WTC11 (cell line): ENCODE results near the gene NPAS3. TPM values are rescaled to one million over a fixed set of nuclear protein-coding genes. Genes with fewer than 3 reads are reported as not detected.

ENCODE experiments used
- ATAC-seq: fragments of 200-7000 bp; cut with Tn5 transposase; 2 replicates; pipeline ENCODE4 v1.10.0; 2021; ENCODE audit warnings: mild to moderate bottlenecking, moderate library complexity
- CTCF ChIA-PET: fragments of 300-600 bp; sonication (Branson Sonifier 250); formaldehyde crosslinking; loops from one replicate; lab custom pipeline; 2021; ENCODE audit warnings: antibody characterized with exemption; lab: Charles Lee
- POLR2A ChIA-PET: fragments of 350-600 bp; sonication (Branson Sonifier 250); formaldehyde crosslinking; loops from one replicate; lab custom pipeline; 2021; ENCODE audit warnings: antibody characterized with exemption; lab: Charles Lee
- DNase-seq: peaks from one replicate; pipeline ENCODE4 v3.0.0; 2021; ENCODE audit warnings: low spot score
- H3K27ac Mint-ChIP-seq: 2 replicates; pipeline ENCODE4 v1.8.0; 2021; ENCODE audit warnings: mixed read lengths
- H3K27me3 Mint-ChIP-seq: 2 replicates; pipeline ENCODE4 v1.8.0; 2021; ENCODE audit warnings: low read depth, mild to moderate bottlenecking, moderate library complexity, mixed read lengths
- H3K36me3 Mint-ChIP-seq: 2 replicates; pipeline ENCODE4 v1.8.0; 2021; ENCODE audit warnings: mixed read lengths
- H3K4me1 Mint-ChIP-seq: 2 replicates; pipeline ENCODE4 v1.8.0; 2022; ENCODE audit warnings: mixed read lengths
- H3K4me3 Mint-ChIP-seq: 2 replicates; pipeline ENCODE4 v1.8.0; 2021; ENCODE audit warnings: mild to moderate bottlenecking, moderate library complexity, mixed read lengths
- H3K9me3 Mint-ChIP-seq: 2 replicates; pipeline ENCODE4 v1.8.0; 2021; ENCODE audit warnings: mixed read lengths
- ATF1 ChIP-seq: sonication (generic); formaldehyde crosslinking; IDR thresholded peaks from 2 replicates; pipeline ENCODE4 v1.8.1; 2023; ENCODE audit warnings: mild to moderate bottlenecking, moderate library complexity, missing genetic modification reagents
- ATF3 ChIP-seq: sonication (generic); formaldehyde crosslinking; conservative IDR thresholded peaks from 2 replicates; pipeline ENCODE4 v1.8.1; 2022; ENCODE audit warnings: mild to moderate bottlenecking, missing genetic modification reagents
- CREB1 ChIP-seq: sonication (generic); formaldehyde crosslinking; IDR thresholded peaks from 2 replicates; pipeline ENCODE4 v1.8.0; 2023; ENCODE audit warnings: mild to moderate bottlenecking, missing genetic modification reagents
- FOXJ3 ChIP-seq: sonication (generic); formaldehyde crosslinking; IDR thresholded peaks from 2 replicates; pipeline ENCODE4 v1.9.0; 2021; ENCODE audit warnings: missing genetic modification reagents, mild to moderate bottlenecking, borderline replicate concordance
- GABPB1 ChIP-seq: sonication (generic); formaldehyde crosslinking; IDR thresholded peaks from 2 replicates; pipeline ENCODE4 v1.8.1; 2023; ENCODE audit warnings: mild to moderate bottlenecking, missing genetic modification reagents
- JUN ChIP-seq: sonication (generic); formaldehyde crosslinking; IDR thresholded peaks from 2 replicates; pipeline ENCODE4 v1.8.0; 2023; ENCODE audit warnings: mild to moderate bottlenecking, missing genetic modification reagents
- SOX15 ChIP-seq: fragments of 250-450 bp; sonication (Bioruptor Pico); IDR thresholded peaks from 2 replicates; pipeline ENCODE4 v1.9.0; 2021; ENCODE audit warnings: mild to moderate bottlenecking
- SP1 ChIP-seq: sonication (generic); formaldehyde crosslinking; conservative IDR thresholded peaks from 2 replicates; pipeline ENCODE4 v1.8.1; 2022; ENCODE audit warnings: missing genetic modification reagents
- TP53 ChIP-seq: sonication (generic); formaldehyde crosslinking; IDR thresholded peaks from 2 replicates; pipeline ENCODE4 v1.8.1; 2023; ENCODE audit warnings: mild to moderate bottlenecking, missing genetic modification reagents
- ZNF138 ChIP-seq: sonication (generic); formaldehyde crosslinking; conservative IDR thresholded peaks from 2 replicates; pipeline ENCODE4 v1.8.1; 2022; ENCODE audit warnings: mild to moderate bottlenecking, moderate library complexity, missing genetic modification reagents
- ZNF232 ChIP-seq: sonication (generic); formaldehyde crosslinking; IDR thresholded peaks from 2 replicates; pipeline ENCODE4 v1.8.0; 2022; ENCODE audit warnings: mild to moderate bottlenecking, missing genetic modification reagents
- ZNF263 ChIP-seq: sonication (generic); formaldehyde crosslinking; IDR thresholded peaks from 2 replicates; pipeline ENCODE4 v1.8.1; 2022; ENCODE audit warnings: low read depth, mild to moderate bottlenecking, moderate library complexity, missing genetic modification reagents
- ZNF317 ChIP-seq: sonication (generic); formaldehyde crosslinking; IDR thresholded peaks from 2 replicates; pipeline ENCODE4 v1.8.1; 2023; ENCODE audit warnings: low read depth, mild to moderate bottlenecking, moderate library complexity, missing genetic modification reagents, borderline replicate concordance
- ZNF423 ChIP-seq: fragments of 250-450 bp; sonication (Bioruptor Pico); IDR thresholded peaks from 2 replicates; pipeline ENCODE4 v2.1.2; 2022; ENCODE audit warnings: mild to moderate bottlenecking, moderate library complexity
- total RNA-seq: library from RNA; stranded (reverse); gene quantifications from 3 replicates; pipeline ENCODE4 v1.2.3, GENCODE V29; 2021
- TF ChIP-seq, protein P1 (sequence below): sonication (generic); formaldehyde crosslinking; IDR thresholded peaks from 2 replicates; pipeline ENCODE4 v1.8.1; 2022; ENCODE audit warnings: low read depth, missing genetic modification reagents, borderline replicate concordance
- TF ChIP-seq, protein P2 (sequence below): sonication (generic); formaldehyde crosslinking; IDR thresholded peaks from 2 replicates; pipeline ENCODE4 v1.8.1; 2023; ENCODE audit warnings: mild to moderate bottlenecking, missing genetic modification reagents
- TF ChIP-seq, protein P3 (sequence below): sonication (generic); formaldehyde crosslinking; IDR thresholded peaks from 2 replicates; pipeline ENCODE4 v1.8.1; 2023; ENCODE audit warnings: mild to moderate bottlenecking, missing genetic modification reagents, moderate library complexity
- TF ChIP-seq, protein P4 (sequence below): sonication (generic); formaldehyde crosslinking; IDR thresholded peaks from 2 replicates; pipeline ENCODE4 v1.8.0; 2023; ENCODE audit warnings: mild to moderate bottlenecking, missing genetic modification reagents
- TF ChIP-seq, protein P5 (sequence below): fragments of 250-450 bp; sonication (Bioruptor Pico); IDR thresholded peaks from 2 replicates; pipeline ENCODE4 v1.9.0; 2021; ENCODE audit warnings: mild to moderate bottlenecking

Gene NPAS3
- total RNA-seq, 1 experiment from 2014 or later, result 3.2 TPM

DNA sequence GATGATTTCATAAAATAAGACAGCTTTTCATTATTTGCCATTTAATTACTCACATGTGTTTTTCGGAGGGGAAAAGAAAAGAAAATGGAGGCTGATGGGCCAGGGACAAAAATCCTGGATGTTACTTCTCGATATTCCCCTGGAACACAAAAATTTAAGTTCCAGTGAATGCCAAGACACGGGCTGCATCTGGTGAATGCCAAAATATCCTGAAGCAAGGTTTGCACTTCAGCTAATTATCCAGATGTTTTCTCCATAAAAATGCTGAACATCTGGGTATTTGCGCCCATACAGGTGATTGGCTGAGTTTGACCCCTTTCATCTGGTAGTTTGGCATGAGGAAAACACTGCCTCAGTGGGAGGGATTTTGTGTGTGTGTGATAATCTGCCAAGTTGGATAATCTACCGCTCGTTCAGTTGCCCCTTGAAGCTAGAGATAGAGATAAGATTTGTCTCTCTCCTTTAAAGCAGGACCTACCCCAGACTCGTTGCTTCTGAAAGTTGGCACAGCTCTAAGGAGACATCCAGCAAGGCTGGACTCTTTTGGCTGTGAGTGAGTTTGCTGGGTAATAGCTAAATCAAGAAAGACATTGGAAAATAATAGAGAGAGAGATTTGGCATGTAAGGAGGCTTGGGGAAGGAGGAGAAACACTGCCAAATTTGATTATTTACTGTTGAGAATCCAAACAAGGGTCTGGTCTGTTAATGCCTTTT lies 622.2 kb downstream of the NPAS3 start:
- no peak for ATAC-seq
- Mint-ChIP-seq H3K27me3 (no peaks in the 10 kb centered on the region), H3K4me3 (no peak overlapping the region), H3K9me3 (no peaks in the 10 kb centered on the region), H3K4me1 (peaks cover 39% of the 10 kb centered on the region), H3K36me3 (no peaks in the 10 kb centered on the region), H3K27ac (no peak overlapping the region)
- no peak for DNase-seq
- ChIA-PET CTCF (no interaction called here), POLR2A (no interaction called here)
- TF ChIP-seq SP1 (CRISPR knock-in tag) (no peak), CREB1 (CRISPR knock-in tag) (no peak), ATF3 (CRISPR knock-in tag) (no peak), ZNF263 (no peak), JUN (CRISPR knock-in tag) (no peak), FOXJ3 (CRISPR knock-in tag) (no peak), GABPB1 (CRISPR knock-in tag) (no peak)
- TF ChIP-seq, protein P1, sequence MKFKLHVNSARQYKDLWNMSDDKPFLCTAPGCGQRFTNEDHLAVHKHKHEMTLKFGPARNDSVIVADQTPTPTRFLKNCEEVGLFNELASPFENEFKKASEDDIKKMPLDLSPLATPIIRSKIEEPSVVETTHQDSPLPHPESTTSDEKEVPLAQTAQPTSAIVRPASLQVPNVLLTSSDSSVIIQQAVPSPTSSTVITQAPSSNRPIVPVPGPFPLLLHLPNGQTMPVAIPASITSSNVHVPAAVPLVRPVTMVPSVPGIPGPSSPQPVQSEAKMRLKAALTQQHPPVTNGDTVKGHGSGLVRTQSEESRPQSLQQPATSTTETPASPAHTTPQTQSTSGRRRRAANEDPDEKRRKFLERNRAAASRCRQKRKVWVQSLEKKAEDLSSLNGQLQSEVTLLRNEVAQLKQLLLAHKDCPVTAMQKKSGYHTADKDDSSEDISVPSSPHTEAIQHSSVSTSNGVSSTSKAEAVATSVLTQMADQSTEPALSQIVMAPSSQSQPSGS, result no peak
- TF ChIP-seq, protein P2, sequence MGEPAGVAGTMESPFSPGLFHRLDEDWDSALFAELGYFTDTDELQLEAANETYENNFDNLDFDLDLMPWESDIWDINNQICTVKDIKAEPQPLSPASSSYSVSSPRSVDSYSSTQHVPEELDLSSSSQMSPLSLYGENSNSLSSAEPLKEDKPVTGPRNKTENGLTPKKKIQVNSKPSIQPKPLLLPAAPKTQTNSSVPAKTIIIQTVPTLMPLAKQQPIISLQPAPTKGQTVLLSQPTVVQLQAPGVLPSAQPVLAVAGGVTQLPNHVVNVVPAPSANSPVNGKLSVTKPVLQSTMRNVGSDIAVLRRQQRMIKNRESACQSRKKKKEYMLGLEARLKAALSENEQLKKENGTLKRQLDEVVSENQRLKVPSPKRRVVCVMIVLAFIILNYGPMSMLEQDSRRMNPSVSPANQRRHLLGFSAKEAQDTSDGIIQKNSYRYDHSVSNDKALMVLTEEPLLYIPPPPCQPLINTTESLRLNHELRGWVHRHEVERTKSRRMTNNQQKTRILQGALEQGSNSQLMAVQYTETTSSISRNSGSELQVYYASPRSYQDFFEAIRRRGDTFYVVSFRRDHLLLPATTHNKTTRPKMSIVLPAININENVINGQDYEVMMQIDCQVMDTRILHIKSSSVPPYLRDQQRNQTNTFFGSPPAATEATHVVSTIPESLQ (CRISPR knock-in tag), result no peak

- DNase-seq (no peak), ATAC-seq (no peak)
- H3K27me3 Mint-ChIP-seq, result no peaks in the 10 kb centered on the region
- ChIA-PET POLR2A (no interaction called here), CTCF (no interaction called here)
- no peaks in the 10 kb centered on the region for H3K36me3 Mint-ChIP-seq
- peaks cover 41% of the 10 kb centered on the region for H3K4me1 Mint-ChIP-seq
- no peaks in the 10 kb centered on the region for H3K9me3 Mint-ChIP-seq
- H3K27ac Mint-ChIP-seq, result no peak overlapping the region
- H3K4me3 Mint-ChIP-seq, result no peak overlapping the region
- TF ChIP-seq ATF1 (CRISPR knock-in tag) (no peak), SOX15 (CRISPR knock-in tag) (no peak), ZNF138 (CRISPR knock-in tag) (no peak), ZNF317 (no peak), ZNF232 (CRISPR knock-in tag) (no peak), ATF3 (CRISPR knock-in tag) (no peak), ZNF423 (CRISPR knock-in tag) (no peak), GABPB1 (CRISPR knock-in tag) (no peak), TP53 (CRISPR knock-in tag) (no peak)
- TF ChIP-seq, protein P3, sequence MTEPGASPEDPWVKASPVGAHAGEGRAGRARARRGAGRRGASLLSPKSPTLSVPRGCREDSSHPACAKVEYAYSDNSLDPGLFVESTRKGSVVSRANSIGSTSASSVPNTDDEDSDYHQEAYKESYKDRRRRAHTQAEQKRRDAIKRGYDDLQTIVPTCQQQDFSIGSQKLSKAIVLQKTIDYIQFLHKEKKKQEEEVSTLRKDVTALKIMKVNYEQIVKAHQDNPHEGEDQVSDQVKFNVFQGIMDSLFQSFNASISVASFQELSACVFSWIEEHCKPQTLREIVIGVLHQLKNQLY (CRISPR knock-in tag), result no peak
- TF ChIP-seq, protein P4, sequence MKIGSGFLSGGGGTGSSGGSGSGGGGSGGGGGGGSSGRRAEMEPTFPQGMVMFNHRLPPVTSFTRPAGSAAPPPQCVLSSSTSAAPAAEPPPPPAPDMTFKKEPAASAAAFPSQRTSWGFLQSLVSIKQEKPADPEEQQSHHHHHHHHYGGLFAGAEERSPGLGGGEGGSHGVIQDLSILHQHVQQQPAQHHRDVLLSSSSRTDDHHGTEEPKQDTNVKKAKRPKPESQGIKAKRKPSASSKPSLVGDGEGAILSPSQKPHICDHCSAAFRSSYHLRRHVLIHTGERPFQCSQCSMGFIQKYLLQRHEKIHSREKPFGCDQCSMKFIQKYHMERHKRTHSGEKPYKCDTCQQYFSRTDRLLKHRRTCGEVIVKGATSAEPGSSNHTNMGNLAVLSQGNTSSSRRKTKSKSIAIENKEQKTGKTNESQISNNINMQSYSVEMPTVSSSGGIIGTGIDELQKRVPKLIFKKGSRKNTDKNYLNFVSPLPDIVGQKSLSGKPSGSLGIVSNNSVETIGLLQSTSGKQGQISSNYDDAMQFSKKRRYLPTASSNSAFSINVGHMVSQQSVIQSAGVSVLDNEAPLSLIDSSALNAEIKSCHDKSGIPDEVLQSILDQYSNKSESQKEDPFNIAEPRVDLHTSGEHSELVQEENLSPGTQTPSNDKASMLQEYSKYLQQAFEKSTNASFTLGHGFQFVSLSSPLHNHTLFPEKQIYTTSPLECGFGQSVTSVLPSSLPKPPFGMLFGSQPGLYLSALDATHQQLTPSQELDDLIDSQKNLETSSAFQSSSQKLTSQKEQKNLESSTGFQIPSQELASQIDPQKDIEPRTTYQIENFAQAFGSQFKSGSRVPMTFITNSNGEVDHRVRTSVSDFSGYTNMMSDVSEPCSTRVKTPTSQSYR (CRISPR knock-in tag), result no peak
- TF ChIP-seq, protein P5, sequence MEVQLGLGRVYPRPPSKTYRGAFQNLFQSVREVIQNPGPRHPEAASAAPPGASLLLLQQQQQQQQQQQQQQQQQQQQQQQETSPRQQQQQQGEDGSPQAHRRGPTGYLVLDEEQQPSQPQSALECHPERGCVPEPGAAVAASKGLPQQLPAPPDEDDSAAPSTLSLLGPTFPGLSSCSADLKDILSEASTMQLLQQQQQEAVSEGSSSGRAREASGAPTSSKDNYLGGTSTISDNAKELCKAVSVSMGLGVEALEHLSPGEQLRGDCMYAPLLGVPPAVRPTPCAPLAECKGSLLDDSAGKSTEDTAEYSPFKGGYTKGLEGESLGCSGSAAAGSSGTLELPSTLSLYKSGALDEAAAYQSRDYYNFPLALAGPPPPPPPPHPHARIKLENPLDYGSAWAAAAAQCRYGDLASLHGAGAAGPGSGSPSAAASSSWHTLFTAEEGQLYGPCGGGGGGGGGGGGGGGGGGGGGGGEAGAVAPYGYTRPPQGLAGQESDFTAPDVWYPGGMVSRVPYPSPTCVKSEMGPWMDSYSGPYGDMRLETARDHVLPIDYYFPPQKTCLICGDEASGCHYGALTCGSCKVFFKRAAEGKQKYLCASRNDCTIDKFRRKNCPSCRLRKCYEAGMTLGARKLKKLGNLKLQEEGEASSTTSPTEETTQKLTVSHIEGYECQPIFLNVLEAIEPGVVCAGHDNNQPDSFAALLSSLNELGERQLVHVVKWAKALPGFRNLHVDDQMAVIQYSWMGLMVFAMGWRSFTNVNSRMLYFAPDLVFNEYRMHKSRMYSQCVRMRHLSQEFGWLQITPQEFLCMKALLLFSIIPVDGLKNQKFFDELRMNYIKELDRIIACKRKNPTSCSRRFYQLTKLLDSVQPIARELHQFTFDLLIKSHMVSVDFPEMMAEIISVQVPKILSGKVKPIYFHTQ (CRISPR knock-in tag), result no peak
Observed at GRCh38 chr14:33561488-33562175, 623.0 kb downstream of the NPAS3 start.
